ENCODE measurements around the gene CD2AP.
"Not testable (repeated sequence)": the region's sequence is repeated elsewhere in the genome, so short reads cannot be mapped to it uniquely, and the experiment has no call there.

CD2AP gene

DNA sequence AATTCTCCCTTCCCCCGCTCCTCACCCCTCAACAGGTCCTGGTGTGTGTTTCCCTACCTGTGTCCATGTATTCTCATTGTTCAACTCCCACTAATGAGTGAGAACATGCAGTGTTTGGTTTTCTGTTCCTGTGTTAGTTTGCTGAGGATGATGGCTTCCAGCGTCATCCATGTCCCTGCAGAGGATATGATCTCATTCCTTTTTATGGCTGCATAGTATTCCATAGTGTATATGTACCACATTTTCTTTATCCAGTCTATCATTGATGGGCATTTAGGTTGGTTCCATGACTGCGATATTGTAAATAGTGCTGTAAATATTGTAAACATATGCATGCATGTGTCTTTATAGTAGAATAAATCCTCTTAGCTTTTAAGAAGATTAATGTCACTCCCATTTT is 89.0 kb downstream of the CD2AP start:
- not testable (repeated sequence) for DNase-seq (ENCODE audit: low read depth)

DNA sequence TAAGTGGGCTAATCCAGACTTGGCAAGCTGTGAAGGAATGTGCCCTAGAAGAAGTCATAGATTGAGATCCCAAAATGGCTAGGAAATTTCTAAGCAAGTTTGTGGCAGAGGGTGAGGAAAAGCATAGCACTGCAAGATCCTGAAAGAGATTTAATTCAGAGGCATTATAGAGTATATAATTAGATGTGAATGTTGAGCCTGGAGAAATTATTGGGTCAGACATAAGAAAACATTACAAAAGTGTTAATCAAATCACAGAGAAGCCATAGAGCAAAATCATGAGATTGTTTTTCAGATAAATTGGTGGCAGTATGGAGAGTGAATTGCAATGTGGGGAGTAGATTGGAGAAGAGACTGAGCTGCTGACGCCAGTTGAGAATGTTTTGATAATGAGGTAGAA is 90.0 kb downstream of the CD2AP start:
- DNase-seq (ENCODE audit: low read depth): no peak

DNA sequence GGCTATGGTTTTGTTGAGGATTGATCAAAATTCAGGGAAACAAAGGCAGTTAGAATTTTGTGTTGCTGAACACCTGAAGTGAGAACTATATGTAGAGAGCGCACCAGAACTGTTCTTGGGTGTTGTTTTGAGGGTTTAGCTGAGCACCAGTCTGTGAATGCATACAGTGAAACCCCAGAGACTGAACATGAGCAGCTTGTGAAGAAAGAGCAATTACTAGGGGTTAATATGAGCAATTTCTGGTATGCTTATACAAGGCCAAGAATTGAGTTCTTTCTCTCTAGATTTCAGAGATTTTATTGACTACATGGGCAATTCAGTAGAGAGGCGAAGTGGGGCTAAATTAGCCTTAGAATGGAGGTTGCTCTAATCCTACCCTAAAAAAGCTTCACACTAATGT is 93.9 kb downstream of the CD2AP start:
- no peak for DNase-seq (ENCODE audit: low read depth)

DNA sequence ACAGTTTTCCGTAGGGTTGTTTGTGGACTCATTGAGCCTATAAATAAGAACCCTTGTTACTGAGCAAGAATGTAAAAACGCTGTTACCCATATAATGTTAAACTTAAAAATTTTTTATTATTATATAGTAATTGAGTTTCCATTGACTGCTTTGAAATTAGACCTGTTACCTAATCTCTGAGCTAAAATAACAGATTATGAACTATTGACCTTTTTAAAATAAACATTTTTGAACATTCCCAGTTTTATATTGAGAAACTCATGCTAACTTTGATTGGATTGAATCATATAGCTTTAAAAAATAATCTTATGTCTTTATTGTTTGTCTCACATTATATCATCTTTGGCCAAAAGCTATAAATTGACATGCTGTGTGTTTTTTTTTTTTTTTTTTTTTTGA is 95.5 kb downstream of the CD2AP start:
- DNase-seq (ENCODE audit: low read depth): no peak

DNA sequence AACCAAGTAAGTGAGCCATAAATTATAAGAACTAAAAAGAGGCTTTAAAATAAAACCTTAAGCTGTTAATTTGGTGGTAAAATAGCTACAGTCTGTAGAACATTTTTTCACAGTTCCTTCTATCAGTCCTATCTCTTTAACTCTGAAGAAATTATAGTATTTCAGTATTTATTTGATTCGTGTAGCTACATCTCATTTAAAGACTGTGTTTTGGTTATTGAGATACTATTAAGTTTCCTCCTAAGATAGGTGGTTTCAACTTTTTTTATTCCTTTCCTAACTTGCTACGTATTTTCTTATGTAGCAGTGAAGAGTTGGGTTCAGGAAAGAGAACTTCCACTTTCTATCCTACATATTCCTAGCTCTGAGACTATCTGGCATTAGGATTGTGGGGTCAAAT is 97.2 kb downstream of the CD2AP start:
- DNase-seq (ENCODE audit: low read depth): no peak

DNA sequence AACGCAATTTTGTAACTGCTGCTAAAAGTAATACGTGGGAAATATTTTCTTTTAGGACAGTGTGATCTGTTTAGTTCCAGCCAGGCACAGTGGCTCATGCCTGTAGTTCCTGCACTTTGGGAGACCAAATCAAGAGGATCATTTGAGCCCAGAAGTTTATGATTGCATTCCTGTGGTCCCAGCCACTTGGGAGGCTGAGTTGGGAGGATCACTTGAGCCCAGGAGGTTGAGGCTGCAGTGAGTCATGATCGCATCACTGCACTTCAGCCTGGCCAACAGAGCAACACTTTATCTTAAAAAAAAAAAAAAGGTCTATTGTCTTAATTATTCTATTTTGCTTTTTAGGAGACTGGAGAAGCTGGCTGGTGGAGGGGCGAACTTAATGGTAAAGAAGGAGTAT is 101.5 kb downstream of the CD2AP start:
- DNase-seq (ENCODE audit: low read depth): no peak

DNA sequence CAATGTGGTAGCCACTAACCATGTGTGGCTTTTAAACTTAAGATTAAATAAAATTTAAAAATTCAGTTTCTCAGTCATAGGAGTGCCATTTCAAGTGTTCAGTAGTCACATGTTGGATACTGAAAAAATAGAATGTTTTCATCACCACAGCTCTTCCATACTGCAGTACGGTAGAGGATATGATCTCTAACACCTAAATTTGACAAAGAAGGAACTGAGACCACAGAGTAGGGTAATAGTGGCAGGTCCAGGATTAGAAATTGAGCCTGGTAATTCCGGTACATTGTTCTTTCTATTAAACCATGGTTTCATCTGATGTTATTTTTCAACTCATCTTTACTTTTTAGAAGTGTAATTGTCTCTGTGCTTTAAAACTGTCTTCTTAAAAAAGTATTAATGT is 104.0 kb downstream of the CD2AP start:
- no peak for DNase-seq (ENCODE audit: low read depth)

DNA sequence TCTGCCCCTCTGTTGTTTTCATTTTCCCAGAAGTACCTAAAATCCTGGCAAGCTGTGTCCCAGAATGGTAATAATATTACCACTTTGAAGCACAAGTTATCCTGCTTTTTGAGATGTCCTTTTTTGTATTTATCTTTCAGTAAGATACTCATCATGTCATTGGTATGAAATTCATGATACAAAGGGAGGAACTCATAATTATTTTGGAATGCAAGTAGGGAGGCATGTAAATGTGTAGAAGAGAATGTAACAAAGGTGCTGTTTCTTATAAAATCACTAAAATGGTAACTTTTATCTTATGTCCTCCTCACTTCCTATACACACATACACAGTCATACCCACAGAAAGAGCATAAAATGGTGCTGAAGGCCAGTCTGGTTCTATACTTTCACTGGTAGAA is 109.9 kb downstream of the CD2AP start:
- no peak for DNase-seq (ENCODE audit: low read depth)

DNA sequence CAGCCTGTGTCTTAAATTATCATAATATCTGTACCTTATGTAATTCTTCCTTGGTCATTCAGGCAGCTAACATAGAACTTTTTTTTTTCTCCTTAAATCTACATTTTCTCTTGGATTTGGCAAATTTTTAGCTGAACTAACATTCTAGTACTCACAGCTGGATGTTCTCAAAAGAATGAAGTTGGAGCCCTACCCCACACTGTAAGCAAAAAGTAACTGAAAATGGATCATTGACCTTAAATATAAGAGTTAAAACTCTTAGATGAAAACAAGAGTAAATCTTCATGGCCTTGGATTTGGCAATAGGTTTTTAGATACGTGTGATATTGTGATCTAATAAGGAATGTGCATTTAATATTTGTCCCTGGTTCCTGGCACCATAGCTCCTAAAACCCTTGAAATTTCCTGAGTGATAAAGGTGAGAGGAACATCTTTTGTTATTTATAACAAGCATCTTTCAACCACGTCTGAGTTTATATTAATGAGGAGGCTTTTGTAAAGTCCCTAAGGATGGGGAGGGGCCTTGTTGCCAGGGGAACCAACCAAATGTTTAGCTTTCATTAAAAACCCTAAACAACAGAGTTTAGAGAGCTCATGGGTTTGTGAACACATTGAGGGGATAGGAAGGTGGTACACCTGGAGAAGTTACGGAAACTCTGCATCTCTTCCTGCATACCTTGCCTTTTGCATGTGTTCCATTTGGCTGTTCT is 114.7 kb downstream of the CD2AP start:
- no peak for DNase-seq (ENCODE audit: low read depth)

DNA sequence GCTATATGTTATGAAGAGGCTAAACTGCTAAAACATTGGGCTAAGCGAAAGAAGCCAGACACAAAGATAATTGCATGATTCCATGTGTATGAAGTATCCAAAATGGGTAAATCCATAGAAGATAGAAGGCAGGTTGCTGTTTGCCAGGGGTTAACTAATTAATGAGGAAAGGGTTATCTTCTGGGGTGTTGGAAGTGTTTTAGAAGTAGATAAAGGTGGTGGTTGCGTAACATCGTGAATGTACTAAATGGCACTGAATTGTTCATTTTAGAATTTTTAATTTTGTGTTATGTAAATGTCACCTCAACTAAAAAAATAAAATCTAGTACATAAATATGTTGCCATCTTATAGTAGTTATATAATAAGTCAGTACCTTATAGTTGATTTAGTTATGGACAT is 116.4 kb downstream of the CD2AP start:
- DNase-seq (ENCODE audit: low read depth): no peak

DNA sequence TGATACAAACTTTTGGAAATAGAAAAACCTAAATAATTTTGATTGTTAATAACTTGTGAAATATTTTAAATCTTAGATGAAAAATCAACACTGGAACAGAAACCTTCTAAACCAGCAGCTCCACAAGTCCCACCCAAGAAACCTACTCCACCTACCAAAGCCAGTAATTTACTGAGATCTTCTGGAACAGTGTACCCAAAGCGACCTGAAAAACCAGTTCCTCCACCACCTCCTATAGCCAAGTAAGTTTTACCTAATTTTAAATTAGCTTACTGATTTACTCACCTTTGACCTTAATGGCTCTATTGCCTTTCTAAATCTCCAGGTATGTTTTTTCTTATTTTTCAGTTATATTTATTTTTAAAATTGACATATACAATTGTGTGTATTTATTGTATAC is 118.2 kb downstream of the CD2AP start:
- DNase-seq (ENCODE audit: low read depth): no peak

DNA sequence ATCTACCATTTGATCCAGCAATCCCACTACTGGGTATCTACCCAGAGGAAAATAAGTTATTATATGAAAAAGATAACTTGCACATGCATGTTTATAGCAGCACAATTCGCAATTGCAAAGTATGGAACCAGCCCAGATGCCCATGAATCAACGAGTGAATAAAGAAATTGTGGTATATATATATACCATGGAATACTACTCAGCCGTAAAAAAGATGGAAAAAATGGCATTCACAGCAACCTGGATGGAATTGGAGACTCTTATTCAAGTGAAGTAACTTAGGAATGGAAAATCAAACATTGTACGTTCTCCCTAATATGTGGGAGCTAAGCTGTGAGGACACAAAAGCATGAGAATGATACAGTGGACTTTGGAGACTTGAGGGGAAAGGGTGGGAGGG is 120.8 kb downstream of the CD2AP start:
- no peak for DNase-seq (ENCODE audit: low read depth)

DNA sequence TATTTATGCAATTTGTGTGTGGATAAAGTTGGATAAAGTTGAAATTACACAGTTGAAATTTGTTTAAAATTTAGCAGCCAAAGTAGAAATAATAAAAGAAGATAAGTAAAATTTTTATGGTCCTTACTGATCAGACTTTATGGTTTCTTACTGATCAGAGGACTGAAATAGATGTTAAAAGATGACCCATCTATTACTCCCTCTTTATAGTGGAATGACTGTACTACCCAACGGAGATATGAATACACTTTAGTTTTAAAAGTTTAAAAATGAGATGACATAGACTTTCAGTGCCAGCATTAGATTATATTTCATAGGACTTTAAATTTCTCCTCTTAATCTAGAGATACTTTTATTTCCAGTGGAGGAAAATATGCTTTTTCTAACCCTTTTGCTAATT is 121.9 kb downstream of the CD2AP start:
- DNase-seq (ENCODE audit: low read depth): no peak

DNA sequence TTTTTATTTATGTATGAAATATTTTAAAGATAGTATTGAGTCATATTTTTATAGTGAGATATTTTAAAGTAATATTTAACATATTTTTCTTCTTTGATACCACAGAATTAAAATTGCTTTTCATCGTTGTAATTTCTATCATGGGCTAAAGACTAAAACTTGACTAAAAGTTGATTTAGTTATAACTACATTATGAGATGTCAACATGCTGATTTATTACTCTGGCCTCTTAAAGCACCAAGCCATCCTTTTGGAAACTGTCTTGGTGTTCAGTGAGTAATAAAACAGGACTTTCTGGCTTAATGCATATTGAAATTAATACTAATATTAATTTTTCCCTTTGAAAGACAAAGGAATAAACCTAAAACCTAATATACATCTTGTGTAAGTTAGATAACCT is 125.6 kb downstream of the CD2AP start:
- DNase-seq (ENCODE audit: low read depth): no peak

DNA sequence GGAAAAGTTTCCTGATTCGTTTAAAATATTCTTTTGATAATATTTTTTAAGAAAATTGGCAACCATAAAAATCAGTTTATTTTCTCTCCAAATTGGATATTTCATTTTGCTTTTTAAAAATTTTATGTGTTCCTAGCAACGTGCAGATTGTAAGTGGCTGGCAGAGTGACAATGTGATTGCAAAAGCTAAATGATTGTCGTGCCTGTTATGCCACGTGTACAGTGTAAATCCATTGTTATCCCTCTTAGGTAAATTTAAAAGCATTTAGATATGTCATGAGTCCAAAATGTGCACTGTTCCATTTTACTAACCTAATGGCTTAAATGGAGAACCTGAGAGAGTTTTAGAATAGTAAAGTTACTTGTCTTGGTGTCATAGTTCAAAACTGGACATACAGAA is 126.4 kb downstream of the CD2AP start:
- no peak for DNase-seq (ENCODE audit: low read depth)

DNA sequence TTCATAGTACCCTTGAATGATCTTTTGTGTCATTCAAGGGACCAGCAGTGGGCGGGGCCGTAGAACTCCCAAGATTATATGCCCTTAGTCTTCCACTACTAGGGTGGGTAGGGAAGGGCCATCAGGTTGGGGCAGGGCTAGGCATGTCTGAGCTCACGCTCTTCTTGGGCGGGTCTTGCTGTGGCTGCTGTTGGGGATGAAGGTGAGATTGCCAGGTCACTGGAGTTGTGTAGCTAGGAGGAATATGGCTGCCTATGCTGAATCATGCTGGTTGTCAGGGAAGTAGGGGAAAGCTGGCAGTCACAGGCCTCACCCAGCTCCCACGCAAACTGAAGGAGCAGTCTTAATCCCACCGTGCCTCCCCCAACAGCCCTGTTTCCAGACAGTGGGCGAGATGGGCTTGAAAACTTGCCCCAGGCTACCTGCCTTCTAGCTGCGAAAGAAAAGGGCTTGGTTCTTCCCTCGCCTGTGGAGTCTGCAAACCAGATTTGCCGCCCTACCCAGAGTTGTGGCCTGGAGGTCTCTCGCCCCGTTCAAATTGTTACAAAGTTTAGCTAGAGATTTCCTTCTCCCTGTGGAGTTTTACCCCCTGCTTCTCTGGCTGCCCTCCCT is 144.4 kb downstream of the CD2AP start:
- no peak for DNase-seq (ENCODE audit: low read depth)

DNA sequence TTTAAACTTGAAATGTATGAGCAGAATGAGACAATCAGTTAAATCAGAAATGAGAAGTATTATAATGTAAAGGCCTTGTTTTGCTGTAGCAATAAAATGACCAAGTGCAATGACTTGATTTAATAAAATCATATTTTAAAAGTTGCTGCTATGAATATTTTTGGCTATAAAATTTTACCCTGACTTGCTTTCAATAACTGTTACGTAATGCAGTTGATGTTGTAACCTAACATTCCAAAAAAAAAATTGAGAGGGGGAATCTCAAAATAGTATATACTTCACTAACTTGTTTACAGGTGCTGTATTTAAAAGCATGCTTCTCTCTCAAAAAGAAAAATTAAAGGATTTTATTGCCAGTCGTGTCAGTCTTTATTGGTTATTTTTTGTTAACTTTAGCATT is 149.2 kb downstream of the CD2AP start:
- DNase-seq (ENCODE audit: low read depth): no peak

DNA sequence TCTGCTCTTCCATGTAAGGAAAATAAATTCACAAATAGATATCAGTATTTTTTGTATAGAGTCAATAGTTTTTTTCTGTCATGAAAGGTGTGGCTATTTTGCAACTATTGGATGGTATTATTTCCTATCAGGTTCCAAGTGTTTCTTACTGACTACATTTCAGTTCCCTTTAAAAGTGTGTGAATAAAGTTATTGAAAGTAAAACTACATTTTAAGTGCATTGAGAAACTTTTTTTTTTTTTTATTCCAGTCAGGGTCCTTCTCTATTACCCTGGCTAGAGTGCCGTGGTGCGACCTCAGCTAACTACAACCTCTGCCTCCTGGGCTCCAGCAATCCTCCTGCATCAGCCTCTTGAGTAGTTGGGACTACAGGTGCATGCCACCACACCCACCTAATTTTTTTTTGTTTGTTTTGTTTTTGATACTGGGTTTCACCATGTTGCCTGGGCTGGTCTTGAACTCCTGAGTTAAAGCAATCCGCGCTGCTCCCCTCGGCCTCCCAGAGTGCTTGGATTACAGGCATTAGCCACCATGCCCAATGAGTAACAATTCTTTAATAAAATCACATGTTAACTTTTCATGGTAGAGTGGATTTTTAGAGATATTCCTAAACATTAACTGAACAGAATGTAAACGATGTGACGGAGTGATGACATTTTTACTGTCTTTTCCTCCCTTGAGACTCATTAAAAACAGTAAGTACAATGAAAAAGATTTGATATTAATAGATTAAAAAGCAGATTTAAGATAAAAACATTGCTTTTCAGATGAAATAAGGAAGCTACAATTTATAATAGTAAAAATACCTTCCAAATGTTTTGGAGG is 151.1 kb downstream of the CD2AP start:
- no peak for DNase-seq (ENCODE audit: low read depth)

DNA sequence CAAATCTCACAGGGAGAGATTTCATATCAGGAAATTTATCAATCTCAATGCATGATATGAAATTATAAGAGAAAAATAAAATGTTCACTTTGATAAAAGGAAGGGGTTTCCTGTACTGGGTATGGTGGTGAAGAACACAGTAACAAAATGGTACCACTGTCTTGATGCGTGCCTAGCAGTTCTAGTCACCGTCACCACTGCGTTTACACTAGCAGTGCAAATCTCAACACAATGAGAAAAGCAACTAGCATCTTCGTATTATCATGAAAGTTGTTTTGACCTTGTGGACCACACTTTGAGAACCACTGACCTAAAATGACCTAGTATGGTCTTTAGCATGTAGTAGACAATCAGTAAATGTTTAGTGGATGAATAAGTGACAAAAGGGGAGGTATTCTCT is 152.4 kb downstream of the CD2AP start:
- DNase-seq (ENCODE audit: low read depth): no peak

DNA sequence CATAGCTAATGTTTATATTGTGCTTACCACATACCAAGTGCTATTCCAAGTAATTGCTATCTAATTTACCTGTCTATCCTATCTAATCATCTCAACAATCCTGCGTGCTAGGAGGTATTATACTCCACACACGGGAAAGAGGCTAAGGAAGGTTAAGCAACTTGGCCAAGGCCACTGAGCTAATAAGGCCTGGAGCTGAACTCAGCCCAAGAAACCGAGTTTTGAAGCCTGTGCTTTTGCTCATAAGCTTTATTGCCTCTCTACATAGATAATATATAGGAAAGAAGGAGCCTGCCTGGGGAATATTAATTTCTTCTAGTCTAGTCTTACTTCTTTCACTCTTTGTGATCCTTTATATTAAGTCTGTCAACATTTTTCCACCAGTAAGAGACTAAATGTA is 153.0 kb downstream of the CD2AP start:
- DNase-seq (ENCODE audit: low read depth): no peak

DNA sequence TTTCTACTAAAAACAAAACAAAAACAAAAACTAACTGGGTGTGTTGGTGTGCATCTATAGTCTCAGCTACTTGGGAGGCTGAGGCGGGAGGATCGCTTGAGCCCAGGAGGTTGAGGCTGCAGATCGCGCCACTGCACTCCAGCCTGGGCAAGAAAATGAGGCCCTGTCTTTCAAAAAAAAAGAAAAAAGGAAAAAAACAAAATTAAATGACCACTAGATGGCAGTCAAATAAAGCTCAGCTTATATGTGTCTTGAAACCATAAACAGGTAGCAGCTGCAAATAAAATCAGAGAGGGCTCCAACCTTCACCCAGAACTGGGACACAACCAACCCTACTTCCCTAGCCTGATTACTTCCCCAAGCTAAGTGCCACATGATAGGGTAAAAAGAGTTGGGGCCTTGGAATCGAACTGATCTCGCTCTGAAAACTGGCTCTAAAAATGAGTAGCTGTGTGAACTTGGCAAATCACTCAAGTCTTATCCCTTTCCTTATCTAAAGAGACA is 153.7 kb downstream of the CD2AP start:
- no peak for DNase-seq (ENCODE audit: low read depth)

DNA sequence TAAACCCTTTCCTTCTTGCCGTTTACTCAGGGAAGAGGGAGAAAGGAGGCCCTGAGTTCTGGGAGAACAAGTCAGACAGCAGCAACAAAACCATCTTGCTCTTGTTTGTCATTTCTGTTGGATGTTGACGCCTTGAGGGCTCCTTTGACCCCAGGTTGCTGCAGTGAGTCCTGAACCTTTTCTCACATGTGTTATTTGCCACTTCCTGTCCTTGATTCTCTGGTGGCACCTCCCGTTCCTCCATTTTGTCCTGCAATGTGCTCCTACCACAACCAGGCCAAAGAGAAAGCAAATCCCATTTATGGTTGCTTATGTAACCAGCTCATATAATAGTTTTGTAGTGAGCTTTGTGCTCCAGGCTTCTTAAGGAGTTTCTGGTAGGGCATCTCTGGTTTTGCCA is 154.2 kb downstream of the CD2AP start:
- no peak for DNase-seq (ENCODE audit: low read depth)

DNA sequence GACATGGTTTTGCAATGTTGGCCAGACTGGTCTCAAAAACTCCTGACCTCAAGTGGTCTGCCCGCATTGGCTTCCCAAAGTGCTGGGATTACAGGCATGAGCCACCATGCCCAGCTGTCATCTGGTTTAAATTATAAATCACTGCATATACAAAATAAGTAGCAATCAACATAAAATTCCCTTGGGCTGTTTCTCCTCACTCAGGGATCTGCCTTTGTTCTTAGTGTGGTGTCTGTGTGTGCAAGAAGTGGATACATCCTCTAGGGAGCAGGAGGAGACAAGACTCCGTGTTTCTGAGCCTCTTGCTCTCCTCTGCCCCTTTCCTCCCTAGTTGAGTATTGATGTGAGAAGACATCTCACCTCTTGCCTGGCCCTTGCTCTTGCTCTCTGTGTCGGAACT is 155.6 kb downstream of the CD2AP start:
- no peak for DNase-seq (ENCODE audit: low read depth)
